Kidney epithelial cell (primary cell): ENCODE results near the gene FKBP8. TPM values are rescaled to one million over a fixed set of nuclear protein-coding genes. Genes with fewer than 3 reads are reported as not detected.

Experiments
- DNase-seq: peaks from one replicate; pipeline ENCODE4 v3.0.0-alpha.2; 2010; ENCODE audit warnings: low read depth
- H3K27me3 ChIP-seq: 2 replicates; pipeline ENCODE4 v1.6.0; 2011; ENCODE audit warnings: low read length; ENCODE audit not compliant: control insufficient read depth, insufficient read depth
- H3K36me3 ChIP-seq: 2 replicates; pipeline ENCODE4 v1.5.1; 2011; ENCODE audit warnings: low read length; ENCODE audit not compliant: control insufficient read depth, insufficient read depth
- H3K4me3 ChIP-seq: 2 replicates; pipeline ENCODE4 v1.5.1; 2011; ENCODE audit warnings: low read depth, mild to moderate bottlenecking, control low read depth, low read length
- CTCF ChIP-seq: IDR thresholded peaks from 2 replicates; pipeline ENCODE4 v1.5.1; 2011; ENCODE audit warnings: mild to moderate bottlenecking, moderate library complexity, low read length, control low read depth, inconsistent platforms; ENCODE audit not compliant: insufficient read depth, poor library complexity, severe bottlenecking
- total RNA-seq: library from RNA; depleted of rRNA; stranded (reverse); fragments of >200 nt; gene quantifications from 2 replicates; pipeline ENCODE4 v1.2.3, GENCODE V29; 2015

FKBP8 gene
- total RNA-seq, 1 donor from 2014 or later, result 253 TPM

- no peak for DNase-seq
- TF ChIP-seq CTCF, result no peak
- Histone ChIP-seq H3K27me3 (no peaks in the 10 kb centered on the region), H3K36me3 (no peaks in the 10 kb centered on the region), H3K4me3 (no peak overlapping the region)
Observed at GRCh38 chr19:18506101-18506930, 37.1 kb downstream of the FKBP8 start.

- Histone ChIP-seq H3K36me3 (no peaks in the 10 kb centered on the region), H3K4me3 (no peak overlapping the region), H3K27me3 (no peaks in the 10 kb centered on the region)
- no peak for DNase-seq
- TF ChIP-seq CTCF, result no peak
Observed at GRCh38 chr19:18504886-18505610, 38.3 kb downstream of the FKBP8 start.

- DNase-seq, result peak; percentile 54
- no peak for TF ChIP-seq CTCF
- H3K4me3 ChIP-seq, result no peak overlapping the region
- H3K27me3 ChIP-seq, result no peaks in the 10 kb centered on the region
- H3K36me3 ChIP-seq, result no peaks in the 10 kb centered on the region
Observed at GRCh38 chr19:18503971-18504885, 39.1 kb downstream of the FKBP8 start.

- no peaks in the 10 kb centered on the region for H3K36me3 ChIP-seq
- no peak for TF ChIP-seq CTCF
- DNase-seq, result no peak
- H3K27me3 ChIP-seq, result no peaks in the 10 kb centered on the region
- no peak overlapping the region for H3K4me3 ChIP-seq
Observed at GRCh38 chr19:18503337-18503970, 39.9 kb downstream of the FKBP8 start.

GRCh38 chr19:18502638-18503294, 40.6 kb downstream of the FKBP8 start:
- H3K4me3 ChIP-seq, result no peak overlapping the region
- H3K27me3 ChIP-seq, result no peaks in the 10 kb centered on the region
- DNase-seq, result no peak
- no peak for TF ChIP-seq CTCF
- no peaks in the 10 kb centered on the region for H3K36me3 ChIP-seq
